ENCODE results near the gene ALDH1A2. TPM values are rescaled to one million over a fixed set of nuclear protein-coding genes. Genes with fewer than 3 reads are reported as not detected.
"Not testable (repeated sequence)": the region's sequence is repeated elsewhere in the genome, so short reads cannot be mapped to it uniquely, and the experiment has no call there.

Gene ALDH1A2
- total RNA-seq, 1 experiment from 2014 or later, result 4.0 TPM

- no peak overlapping the region for H2AFZ ChIP-seq
- DNase-seq, result no peak
- no TSS peak for BruUV-seq (replicated peaks)
- ChIA-PET POLR2A (ENCODE audit: unreplicated experiment) (interaction anchor here (0.6 kb wide), 1 partner anchor 20 kb away, joined by 4 read pairs; no protein-coding TSS in a partner anchor), CTCF (no interaction called here)
- no peaks in the 10 kb centered on the region for H3K36me3 ChIP-seq (ENCODE audit: low read depth)
- intact Hi-C loops (cut with micrococcal nuclease; ENCODE audit: unreplicated experiment), result no loop called here
- no peaks in the 10 kb centered on the region for H4K20me1 ChIP-seq (ENCODE audit: insufficient read depth)
- H3F3A ChIP-seq (ENCODE audit: insufficient read depth, low read depth), result no peaks in the 10 kb centered on the region
- no peaks in the 10 kb centered on the region for H3K27me3 ChIP-seq (ENCODE audit: insufficient read depth, low read depth)
- TF ChIP-seq EZH2 (IDR thresholded peaks at IDR 0.05; ENCODE audit: low read depth), result no peak
- TF ChIP-seq, protein P1, sequence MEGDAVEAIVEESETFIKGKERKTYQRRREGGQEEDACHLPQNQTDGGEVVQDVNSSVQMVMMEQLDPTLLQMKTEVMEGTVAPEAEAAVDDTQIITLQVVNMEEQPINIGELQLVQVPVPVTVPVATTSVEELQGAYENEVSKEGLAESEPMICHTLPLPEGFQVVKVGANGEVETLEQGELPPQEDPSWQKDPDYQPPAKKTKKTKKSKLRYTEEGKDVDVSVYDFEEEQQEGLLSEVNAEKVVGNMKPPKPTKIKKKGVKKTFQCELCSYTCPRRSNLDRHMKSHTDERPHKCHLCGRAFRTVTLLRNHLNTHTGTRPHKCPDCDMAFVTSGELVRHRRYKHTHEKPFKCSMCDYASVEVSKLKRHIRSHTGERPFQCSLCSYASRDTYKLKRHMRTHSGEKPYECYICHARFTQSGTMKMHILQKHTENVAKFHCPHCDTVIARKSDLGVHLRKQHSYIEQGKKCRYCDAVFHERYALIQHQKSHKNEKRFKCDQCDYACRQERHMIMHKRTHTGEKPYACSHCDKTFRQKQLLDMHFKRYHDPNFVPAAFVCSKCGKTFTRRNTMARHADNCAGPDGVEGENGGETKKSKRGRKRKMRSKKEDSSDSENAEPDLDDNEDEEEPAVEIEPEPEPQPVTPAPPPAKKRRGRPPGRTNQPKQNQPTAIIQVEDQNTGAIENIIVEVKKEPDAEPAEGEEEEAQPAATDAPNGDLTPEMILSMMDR (conservative IDR thresholded peaks at IDR 0.05), result no peak
- no peaks in the 10 kb centered on the region for H3K9me2 ChIP-seq (ENCODE audit: insufficient read depth)
- no peak overlapping the region for H3K27ac ChIP-seq
- H3K79me2 ChIP-seq (ENCODE audit: low read depth), result no peaks in the 10 kb centered on the region
- no peak overlapping the region for H3K4me3 ChIP-seq
- no peak overlapping the region for H3K4me2 ChIP-seq
- H3K9me3 ChIP-seq (ENCODE audit: insufficient read depth, low read depth), result no peaks in the 10 kb centered on the region
- no peaks in the 10 kb centered on the region for H3K4me1 ChIP-seq (replicated peaks; ENCODE audit: insufficient read depth)
Observed at GRCh38 chr15:58038426-58039078, 27.0 kb downstream of the ALDH1A2 start.

GRCh38 chr15:58037723-58038301 lies 27.7 kb downstream of the ALDH1A2 start:
- H3K36me3 ChIP-seq (ENCODE audit: low read depth), result no peaks in the 10 kb centered on the region
- no peaks in the 10 kb centered on the region for H3K79me2 ChIP-seq (ENCODE audit: low read depth)
- intact Hi-C loops (cut with micrococcal nuclease; ENCODE audit: unreplicated experiment), result no loop called here
- no peaks in the 10 kb centered on the region for H4K20me1 ChIP-seq (ENCODE audit: insufficient read depth)
- no peaks in the 10 kb centered on the region for H3F3A ChIP-seq (ENCODE audit: insufficient read depth, low read depth)
- BruUV-seq (replicated peaks), result no TSS peak
- no peak overlapping the region for H3K27ac ChIP-seq
- ChIA-PET CTCF (no interaction called here), POLR2A (ENCODE audit: unreplicated experiment) (interaction anchor here (0.7 kb wide), 1 partner anchor 1181 kb away, joined by 15 read pairs; no protein-coding TSS in a partner anchor)
- no peaks in the 10 kb centered on the region for H3K27me3 ChIP-seq (ENCODE audit: insufficient read depth, low read depth)
- no peak overlapping the region for H2AFZ ChIP-seq
- H3K4me2 ChIP-seq, result no peak overlapping the region
- TF ChIP-seq, protein P1 (conservative IDR thresholded peaks at IDR 0.05), result no peak
- no peak for TF ChIP-seq EZH2 (IDR thresholded peaks at IDR 0.05; ENCODE audit: low read depth)
- no peak overlapping the region for H3K4me3 ChIP-seq
- H3K4me1 ChIP-seq (replicated peaks; ENCODE audit: insufficient read depth), result no peaks in the 10 kb centered on the region
- DNase-seq, result no peak
- H3K9me2 ChIP-seq (ENCODE audit: insufficient read depth), result no peaks in the 10 kb centered on the region
- no peaks in the 10 kb centered on the region for H3K9me3 ChIP-seq (ENCODE audit: insufficient read depth, low read depth)

DNA sequence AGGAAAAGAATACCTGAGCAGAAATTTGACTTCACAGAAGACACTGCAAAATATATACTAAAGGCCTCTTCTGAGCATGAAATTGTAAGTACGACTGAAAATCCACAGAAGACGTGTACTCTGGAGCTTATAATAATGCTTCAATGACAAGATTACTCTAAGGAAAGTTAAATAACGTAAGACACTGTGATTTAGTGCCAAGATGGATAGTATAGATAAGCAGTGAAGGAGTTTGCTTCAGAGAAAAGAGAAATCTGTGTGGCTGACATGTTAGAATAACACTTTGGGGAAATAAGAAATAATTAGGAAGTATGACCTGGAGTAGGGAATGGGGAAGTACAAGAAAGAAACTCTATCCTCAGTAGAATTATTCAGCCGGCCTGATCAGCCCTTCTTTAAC lies 28.9 kb downstream of the ALDH1A2 start:
- TF ChIP-seq, protein P1 (conservative IDR thresholded peaks at IDR 0.05), result no peak
- TF ChIP-seq EZH2 (IDR thresholded peaks at IDR 0.05; ENCODE audit: low read depth), result no peak
- no peaks in the 10 kb centered on the region for H3K79me2 ChIP-seq (ENCODE audit: low read depth)
- POLR2A ChIA-PET (ENCODE audit: unreplicated experiment), result no interaction called here
- no peaks in the 10 kb centered on the region for H4K20me1 ChIP-seq (ENCODE audit: insufficient read depth)
- CTCF ChIA-PET, result interaction anchor here (0.5 kb wide), 1 partner anchor 1279 kb away, joined by 5 read pairs; no protein-coding TSS in a partner anchor
- intact Hi-C loops (cut with micrococcal nuclease; ENCODE audit: unreplicated experiment), result no loop called here
- H3K4me3 ChIP-seq, result no peak overlapping the region
- H2AFZ ChIP-seq, result no peak overlapping the region
- H3K4me2 ChIP-seq, result no peak overlapping the region
- no peaks in the 10 kb centered on the region for H3K36me3 ChIP-seq (ENCODE audit: low read depth)
- H3K9me2 ChIP-seq (ENCODE audit: insufficient read depth), result no peaks in the 10 kb centered on the region
- H3K27me3 ChIP-seq (ENCODE audit: insufficient read depth, low read depth), result no peaks in the 10 kb centered on the region
- DNase-seq, result no peak
- H3F3A ChIP-seq (ENCODE audit: insufficient read depth, low read depth), result no peaks in the 10 kb centered on the region
- no peaks in the 10 kb centered on the region for H3K4me1 ChIP-seq (replicated peaks; ENCODE audit: insufficient read depth)
- BruUV-seq (replicated peaks), result no TSS peak
- no peak overlapping the region for H3K27ac ChIP-seq
- H3K9me3 ChIP-seq (ENCODE audit: insufficient read depth, low read depth), result no peaks in the 10 kb centered on the region

- H3K79me2 ChIP-seq (ENCODE audit: low read depth); CTCF ChIA-PET: not testable (repeated sequence)
Observed at GRCh38 chr15:58028392-58028791, 37.1 kb downstream of the ALDH1A2 start.

More at GRCh38 chr15:58028392-58028791, 37.1 kb downstream of the ALDH1A2 start:
- H4K20me1 ChIP-seq (ENCODE audit: insufficient read depth); H3K4me3 ChIP-seq; H3K4me2 ChIP-seq; BruUV-seq (replicated peaks); DNase-seq; H3K27me3 ChIP-seq (ENCODE audit: insufficient read depth, low read depth); H3F3A ChIP-seq (ENCODE audit: insufficient read depth, low read depth); H3K9me2 ChIP-seq (ENCODE audit: insufficient read depth); H3K4me1 ChIP-seq (replicated peaks; ENCODE audit: insufficient read depth); H3K27ac ChIP-seq; POLR2A ChIA-PET (ENCODE audit: unreplicated experiment); intact Hi-C loops (cut with micrococcal nuclease; ENCODE audit: unreplicated experiment); H3K36me3 ChIP-seq (ENCODE audit: low read depth); H2AFZ ChIP-seq; H3K9me3 ChIP-seq (ENCODE audit: insufficient read depth, low read depth): not testable (repeated sequence)
